Measurements from ENCODE around the gene HOXB9. TPM values are rescaled to one million over a fixed set of nuclear protein-coding genes. Genes with fewer than 3 reads are reported as not detected.
A peak's percentile ranks its signal among the peaks of the same experiment; 100 is the strongest.

The HOXB9 gene
- total RNA-seq, 2 donors from 2014 or later: not detected

DNA sequence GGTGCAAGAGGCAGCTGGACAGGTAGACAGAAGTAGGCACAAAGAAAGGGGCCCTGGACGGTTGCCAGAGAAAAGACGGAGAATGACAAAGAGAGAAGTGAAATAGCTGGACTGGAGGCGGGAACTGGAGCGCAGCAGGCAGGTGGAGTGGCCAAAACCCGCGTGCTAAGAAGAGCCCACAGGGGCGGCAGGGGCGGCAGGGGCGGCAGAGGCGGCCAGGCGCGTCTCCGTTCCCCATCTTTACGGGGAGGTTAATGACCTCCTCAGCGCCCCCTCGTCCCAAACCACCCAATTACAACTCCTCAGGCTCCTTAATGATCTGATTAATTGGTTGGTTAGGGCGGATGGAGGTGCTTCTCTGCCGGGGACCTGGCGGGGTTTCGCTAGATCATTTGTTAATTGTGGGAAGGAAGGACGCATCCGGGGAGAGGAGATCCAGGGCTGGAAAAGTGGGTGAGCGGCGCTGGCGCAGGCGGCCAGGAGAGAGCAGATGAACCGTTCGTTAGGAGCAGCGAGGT lies 15.4 kb upstream of the HOXB9 start:
- TF ChIP-seq, protein P1, sequence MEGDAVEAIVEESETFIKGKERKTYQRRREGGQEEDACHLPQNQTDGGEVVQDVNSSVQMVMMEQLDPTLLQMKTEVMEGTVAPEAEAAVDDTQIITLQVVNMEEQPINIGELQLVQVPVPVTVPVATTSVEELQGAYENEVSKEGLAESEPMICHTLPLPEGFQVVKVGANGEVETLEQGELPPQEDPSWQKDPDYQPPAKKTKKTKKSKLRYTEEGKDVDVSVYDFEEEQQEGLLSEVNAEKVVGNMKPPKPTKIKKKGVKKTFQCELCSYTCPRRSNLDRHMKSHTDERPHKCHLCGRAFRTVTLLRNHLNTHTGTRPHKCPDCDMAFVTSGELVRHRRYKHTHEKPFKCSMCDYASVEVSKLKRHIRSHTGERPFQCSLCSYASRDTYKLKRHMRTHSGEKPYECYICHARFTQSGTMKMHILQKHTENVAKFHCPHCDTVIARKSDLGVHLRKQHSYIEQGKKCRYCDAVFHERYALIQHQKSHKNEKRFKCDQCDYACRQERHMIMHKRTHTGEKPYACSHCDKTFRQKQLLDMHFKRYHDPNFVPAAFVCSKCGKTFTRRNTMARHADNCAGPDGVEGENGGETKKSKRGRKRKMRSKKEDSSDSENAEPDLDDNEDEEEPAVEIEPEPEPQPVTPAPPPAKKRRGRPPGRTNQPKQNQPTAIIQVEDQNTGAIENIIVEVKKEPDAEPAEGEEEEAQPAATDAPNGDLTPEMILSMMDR (conservative IDR thresholded peaks at IDR 0.05): peak; percentile 43
- H3K4me1 ChIP-seq (ENCODE audit: control insufficient read depth, insufficient read depth, low read length): peaks cover 3% of the 10 kb centered on the region
- Mint-ChIP-seq H3K4me3 (no peak overlapping the region), H3K27ac (no peak overlapping the region), H3K27me3 (ENCODE audit: insufficient read depth) (peaks cover 100% of the 10 kb centered on the region), H3K36me3 (ENCODE audit: low read depth) (no peaks in the 10 kb centered on the region), H3K9me3 (no peaks in the 10 kb centered on the region), H3K4me1 (peaks cover 4% of the 10 kb centered on the region)
- H3K9ac ChIP-seq (ENCODE audit: extremely low read depth, low read length, poor library complexity, severe bottlenecking): no peak overlapping the region
- no peak overlapping the region for H3K4me3 ChIP-seq (ENCODE audit: low read length)
- no peak overlapping the region for H3K27ac ChIP-seq (ENCODE audit: low read depth, low read length)
- WGBS, 2 experiments (ENCODE audit: insufficient coverage in 1 of 2, insufficient read length in 1 of 2): 0 to 7% methylated on average over 1 to 27 of the region's 29 CpGs
- peaks cover 100% of the 10 kb centered on the region for H3K27me3 ChIP-seq (ENCODE audit: control insufficient read depth, insufficient read depth, low read length, poor library complexity, severe bottlenecking)
- H3K36me3 ChIP-seq (ENCODE audit: control insufficient read depth, insufficient read depth, low read length): no peaks in the 10 kb centered on the region
- DNase-seq: peak; percentile 78
- no peaks in the 10 kb centered on the region for H3K9me3 ChIP-seq (ENCODE audit: control insufficient read depth, low read length)

DNA sequence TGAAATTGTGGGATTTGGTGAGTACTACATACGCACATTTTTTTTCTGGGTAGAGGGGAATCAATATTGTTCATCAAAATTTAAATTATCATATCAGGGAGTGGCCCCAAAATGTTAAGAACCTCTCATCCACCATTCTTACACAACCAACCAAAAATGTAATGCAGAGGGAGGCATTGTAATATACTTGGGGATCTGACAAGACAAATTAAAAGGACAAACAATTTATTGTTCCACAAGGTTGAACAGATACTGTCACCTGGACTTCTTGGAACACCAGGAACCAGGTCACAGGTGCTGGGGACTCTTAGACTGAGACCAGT lies 14.7 kb upstream of the HOXB9 start:
- H3K27ac ChIP-seq (ENCODE audit: low read depth, low read length): no peak overlapping the region
- H3K9me3 Mint-ChIP-seq: no peaks in the 10 kb centered on the region
- no peak overlapping the region for H3K4me3 Mint-ChIP-seq
- no CpG with 5 or more reads among the region's 1 CpG for WGBS, 2 experiments (ENCODE audit: insufficient coverage in 1 of 2, insufficient read length in 1 of 2)
- H3K27ac Mint-ChIP-seq: no peak overlapping the region
- H3K9me3 ChIP-seq (ENCODE audit: control insufficient read depth, low read length): no peaks in the 10 kb centered on the region
- no peak for DNase-seq
- no peaks in the 10 kb centered on the region for H3K36me3 ChIP-seq (ENCODE audit: control insufficient read depth, insufficient read depth, low read length)
- no peak overlapping the region for H3K9ac ChIP-seq (ENCODE audit: extremely low read depth, low read length, poor library complexity, severe bottlenecking)
- no peaks in the 10 kb centered on the region for H3K4me1 ChIP-seq (ENCODE audit: control insufficient read depth, insufficient read depth, low read length)
- TF ChIP-seq, protein P1 (conservative IDR thresholded peaks at IDR 0.05): no peak
- H3K36me3 Mint-ChIP-seq (ENCODE audit: low read depth): no peaks in the 10 kb centered on the region
- peaks cover 100% of the 10 kb centered on the region for H3K27me3 Mint-ChIP-seq (ENCODE audit: insufficient read depth)
- peaks cover 100% of the 10 kb centered on the region for H3K27me3 ChIP-seq (ENCODE audit: control insufficient read depth, insufficient read depth, low read length, poor library complexity, severe bottlenecking)
- H3K4me1 Mint-ChIP-seq: peaks cover 4% of the 10 kb centered on the region
- no peak overlapping the region for H3K4me3 ChIP-seq (ENCODE audit: low read length)

DNA sequence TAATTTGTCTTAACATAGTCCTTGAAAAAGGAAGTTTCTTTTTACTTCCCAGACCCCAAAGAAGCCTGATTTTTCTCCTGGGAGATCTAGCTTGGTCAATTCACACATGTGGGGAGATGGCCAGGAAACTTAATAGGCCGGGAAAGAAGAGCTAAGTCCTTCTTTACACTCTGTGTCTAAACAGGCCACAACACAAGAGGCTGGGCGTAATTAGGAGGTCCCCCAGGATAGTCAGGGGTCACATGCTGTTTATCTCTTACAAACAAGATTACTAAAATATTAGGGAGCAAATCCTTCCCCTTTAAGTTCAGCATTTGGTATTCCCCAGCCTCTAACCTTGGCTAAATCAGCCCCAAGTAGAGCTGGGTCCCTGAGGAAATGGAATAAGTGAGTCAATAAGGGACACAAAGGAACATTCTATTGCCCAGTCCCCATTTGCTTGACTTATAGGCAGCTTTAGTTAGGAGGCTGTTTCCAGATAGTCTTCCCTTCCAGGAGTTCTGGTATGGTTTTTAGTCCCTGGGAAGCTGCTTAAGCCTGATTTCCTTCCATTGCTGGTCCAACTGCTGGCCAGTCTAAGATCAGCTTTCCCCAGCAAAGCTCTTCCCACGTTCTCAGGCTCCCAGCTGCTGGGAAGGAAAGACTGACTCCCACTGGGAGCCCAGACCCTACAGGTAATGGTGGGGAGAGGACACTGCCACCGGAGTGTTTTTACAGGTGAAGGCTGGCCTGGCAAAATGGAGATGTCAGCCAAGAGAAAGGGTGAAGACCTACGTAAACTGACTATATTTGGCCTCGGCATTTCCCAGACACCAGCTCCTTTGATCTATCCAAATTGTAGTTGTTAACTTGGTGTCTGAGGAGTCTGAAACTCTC lies 14.1 kb upstream of the HOXB9 start:
- no peaks in the 10 kb centered on the region for H3K4me1 ChIP-seq (ENCODE audit: control insufficient read depth, insufficient read depth, low read length)

More for the DNA sequence above, 14.1 kb upstream of the HOXB9 start:
- no peak overlapping the region for H3K9ac ChIP-seq (ENCODE audit: extremely low read depth, low read length, poor library complexity, severe bottlenecking)
- Mint-ChIP-seq H3K4me3 (no peak overlapping the region), H3K9me3 (no peaks in the 10 kb centered on the region), H3K36me3 (ENCODE audit: low read depth) (no peaks in the 10 kb centered on the region), H3K27me3 (ENCODE audit: insufficient read depth) (peaks cover 100% of the 10 kb centered on the region), H3K4me1 (peaks cover 4% of the 10 kb centered on the region), H3K27ac (no peak overlapping the region)
- H3K4me3 ChIP-seq (ENCODE audit: low read length): no peak overlapping the region
- WGBS, 2 experiments (ENCODE audit: insufficient coverage in 1 of 2, insufficient read length in 1 of 2): 50 to 60% methylated on average over 4 to 6 of the region's 6 CpGs
- no peaks in the 10 kb centered on the region for H3K36me3 ChIP-seq (ENCODE audit: control insufficient read depth, insufficient read depth, low read length)
- DNase-seq: peak; percentile 45
- no peak overlapping the region for H3K27ac ChIP-seq (ENCODE audit: low read depth, low read length)
- no peaks in the 10 kb centered on the region for H3K9me3 ChIP-seq (ENCODE audit: control insufficient read depth, low read length)
- H3K27me3 ChIP-seq (ENCODE audit: control insufficient read depth, insufficient read depth, low read length, poor library complexity, severe bottlenecking): peaks cover 100% of the 10 kb centered on the region
- TF ChIP-seq, protein P1 (conservative IDR thresholded peaks at IDR 0.05): no peak

All from endodermal cell (in vitro differentiated cells).